Keratinocyte (primary cell): ENCODE results near the gene EFR3B.
"Not testable (repeated sequence)": the region's sequence is repeated elsewhere in the genome, so short reads cannot be mapped to it uniquely, and the experiment has no call there.

Experiments
- EZH2 ChIP-seq: IDR thresholded peaks from one replicate; pipeline ENCODE4 v1.6.1; 2012; ENCODE audit warnings: inconsistent platforms, mild to moderate bottlenecking, low read length, moderate library complexity
- TF ChIP-seq, protein P1 (sequence below), 3 experiments: IDR thresholded peaks in 1 of 3; conservative IDR thresholded peaks in 1 of 3; optimal IDR thresholded peaks in 1 of 3; 2 replicates in 2 of 3; 3 replicates in 1 of 3; pipeline versions ENCODE3 to v1.5.1; 2011; ENCODE audit warnings: low read length in 3 of 3, mild to moderate bottlenecking in 3 of 3, moderate library complexity in 2 of 3, control low read depth in 1 of 3, inconsistent platforms in 1 of 3; ENCODE audit not compliant: insufficient read depth in 2 of 3; ENCODE audit errors: extremely low read depth in 1 of 3

- TF ChIP-seq, protein P1, sequence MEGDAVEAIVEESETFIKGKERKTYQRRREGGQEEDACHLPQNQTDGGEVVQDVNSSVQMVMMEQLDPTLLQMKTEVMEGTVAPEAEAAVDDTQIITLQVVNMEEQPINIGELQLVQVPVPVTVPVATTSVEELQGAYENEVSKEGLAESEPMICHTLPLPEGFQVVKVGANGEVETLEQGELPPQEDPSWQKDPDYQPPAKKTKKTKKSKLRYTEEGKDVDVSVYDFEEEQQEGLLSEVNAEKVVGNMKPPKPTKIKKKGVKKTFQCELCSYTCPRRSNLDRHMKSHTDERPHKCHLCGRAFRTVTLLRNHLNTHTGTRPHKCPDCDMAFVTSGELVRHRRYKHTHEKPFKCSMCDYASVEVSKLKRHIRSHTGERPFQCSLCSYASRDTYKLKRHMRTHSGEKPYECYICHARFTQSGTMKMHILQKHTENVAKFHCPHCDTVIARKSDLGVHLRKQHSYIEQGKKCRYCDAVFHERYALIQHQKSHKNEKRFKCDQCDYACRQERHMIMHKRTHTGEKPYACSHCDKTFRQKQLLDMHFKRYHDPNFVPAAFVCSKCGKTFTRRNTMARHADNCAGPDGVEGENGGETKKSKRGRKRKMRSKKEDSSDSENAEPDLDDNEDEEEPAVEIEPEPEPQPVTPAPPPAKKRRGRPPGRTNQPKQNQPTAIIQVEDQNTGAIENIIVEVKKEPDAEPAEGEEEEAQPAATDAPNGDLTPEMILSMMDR (optimal IDR thresholded peaks at IDR 0.05 in 1 of 3, IDR thresholded peaks at IDR 0.05 in 1 of 3, conservative IDR thresholded peaks at IDR 0.05 in 1 of 3; ENCODE audit: extremely low read depth in 1 of 3, insufficient read depth in 2 of 3, low read length in 3 of 3): not testable (repeated sequence)
- not testable (repeated sequence) for TF ChIP-seq EZH2
Observed at GRCh38 chr2:25140535-25140934, 98.7 kb downstream of the EFR3B start.
